Upper lobe of left lung (tissue), 6 donors: Measurements from ENCODE around the gene UNKL. TPM values are rescaled to one million over a fixed set of nuclear protein-coding genes. Genes with fewer than 3 reads are reported as not detected.

Experiments used
- ATAC-seq, 2 donors: fragments of 200-7000 bp; cut with Tn5 transposase; one replicate each; pipeline ENCODE4 v1.9.1; 2022; ENCODE audit warnings: mild to moderate bottlenecking in 2 of 2, moderate library complexity in 2 of 2; ENCODE audit not compliant: low FRiP score in 2 of 2
- DNase-seq, 2 donors: peaks; one replicate each; pipeline ENCODE4 v3.0.0-alpha.2; 2019 to 2020
- H3K27ac ChIP-seq, 4 donors: fragments of 200-600 bp; sonication (generic); one replicate each; pipeline ENCODE4 v1.5.1; 2016 to 2019
- H3K27me3 ChIP-seq, 4 donors: fragments of 200-600 bp; sonication (generic); one replicate each; pipeline ENCODE4 v1.5.1; 2017 to 2019
- H3K36me3 ChIP-seq, 4 donors: fragments of 200-600 bp; sonication (generic); one replicate each; pipeline ENCODE4 v1.5.1; 2016 to 2019
- H3K4me1 ChIP-seq, 4 donors: fragments of 200-600 bp; sonication (generic); one replicate each; pipeline ENCODE4 v1.5.1; 2018 to 2019
- H3K4me3 ChIP-seq, 4 donors: fragments of 200-600 bp; sonication (generic); one replicate each; pipeline ENCODE4 v1.5.1; 2017 to 2019; ENCODE audit warnings: mild to moderate bottlenecking in 2 of 4, moderate library complexity in 1 of 4
- H3K9me3 ChIP-seq, 4 donors: fragments of 200-600 bp; sonication (generic); one replicate each; pipeline ENCODE4 v1.5.1; 2018 to 2019
- EP300 ChIP-seq, 4 donors: sonication (generic); formaldehyde crosslinking; IDR thresholded peaks; one replicate each; pipeline ENCODE4 v1.5.1; 2017; ENCODE audit warnings: antibody characterized with exemption in 4 of 4, control low read depth in 2 of 4
- POLR2A ChIP-seq, 4 donors: fragments of 450-650 bp; IDR thresholded peaks; one replicate each; pipeline ENCODE4 v1.5.1; 2016 to 2017; ENCODE audit warnings: antibody characterized with exemption in 4 of 4, mild to moderate bottlenecking in 2 of 4
- POLR2AphosphoS5 ChIP-seq, 2 donors: sonication (generic); formaldehyde crosslinking; IDR thresholded peaks; one replicate each; pipeline ENCODE4 v1.5.1; 2017; ENCODE audit warnings: antibody characterized with exemption in 2 of 2
- WGBS, 2 donors: methylation state at CpG; one replicate each; pipeline ENCODE4 v1.1.5; 2017 to 2018; 5-methylcytosine and 5-hydroxymethylcytosine counted together
- total RNA-seq, 6 donors: library from RNA; depleted of rRNA in 4 of 6; stranded (reverse); fragments of >200 nt in 4 of 6; gene quantifications; one replicate each; pipeline versions ENCODE4 v1.1.0 to v1.2.1, GENCODE V29; 2016 to 2021
- TF ChIP-seq, protein P1 (sequence below), 6 experiments: fragments of 450-650 bp in 4 of 6; fragments of 200-600 bp in 2 of 6; sonication (generic) in 2 of 6; IDR thresholded peaks; one replicate each; pipeline ENCODE4 v1.5.1; 2016 to 2019; ENCODE audit warnings: antibody characterized with exemption in 6 of 6
- donor health status: DM: no; HTN: no; CAD: no; lungs with moderate emphysema.
- donor health status: DM: no; HTN: yes; CAD: no; lungs with severe emphysema.

The UNKL gene
- total RNA-seq, 6 donors from 2014 or later, result 7.6 to 83.8 (median 28.0) TPM

DNA sequence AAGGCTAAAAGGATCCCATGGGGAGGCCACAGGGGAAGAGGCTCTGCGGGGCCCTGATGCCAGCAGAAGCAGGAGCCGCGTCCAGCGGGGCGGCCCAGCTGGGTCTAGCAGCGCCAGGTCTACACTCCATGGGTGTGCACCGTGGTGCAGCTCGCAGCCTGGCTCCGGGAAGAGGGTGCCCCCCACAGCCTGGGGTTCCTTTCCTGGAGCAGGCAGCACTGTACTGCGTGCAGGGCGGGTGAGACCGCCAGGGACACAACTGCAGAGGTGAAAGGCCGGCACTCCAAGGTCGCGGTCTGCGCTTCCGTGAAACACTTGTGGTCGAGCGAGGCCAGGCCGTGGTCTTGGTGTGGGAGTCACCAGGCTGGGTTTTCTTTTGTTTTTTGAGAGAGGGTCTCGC, 36.3 kb upstream of the UNKL start:
- TF ChIP-seq POLR2AphosphoS5 (IDR thresholded peaks at IDR 0.05), result no peak
- TF ChIP-seq, protein P1, sequence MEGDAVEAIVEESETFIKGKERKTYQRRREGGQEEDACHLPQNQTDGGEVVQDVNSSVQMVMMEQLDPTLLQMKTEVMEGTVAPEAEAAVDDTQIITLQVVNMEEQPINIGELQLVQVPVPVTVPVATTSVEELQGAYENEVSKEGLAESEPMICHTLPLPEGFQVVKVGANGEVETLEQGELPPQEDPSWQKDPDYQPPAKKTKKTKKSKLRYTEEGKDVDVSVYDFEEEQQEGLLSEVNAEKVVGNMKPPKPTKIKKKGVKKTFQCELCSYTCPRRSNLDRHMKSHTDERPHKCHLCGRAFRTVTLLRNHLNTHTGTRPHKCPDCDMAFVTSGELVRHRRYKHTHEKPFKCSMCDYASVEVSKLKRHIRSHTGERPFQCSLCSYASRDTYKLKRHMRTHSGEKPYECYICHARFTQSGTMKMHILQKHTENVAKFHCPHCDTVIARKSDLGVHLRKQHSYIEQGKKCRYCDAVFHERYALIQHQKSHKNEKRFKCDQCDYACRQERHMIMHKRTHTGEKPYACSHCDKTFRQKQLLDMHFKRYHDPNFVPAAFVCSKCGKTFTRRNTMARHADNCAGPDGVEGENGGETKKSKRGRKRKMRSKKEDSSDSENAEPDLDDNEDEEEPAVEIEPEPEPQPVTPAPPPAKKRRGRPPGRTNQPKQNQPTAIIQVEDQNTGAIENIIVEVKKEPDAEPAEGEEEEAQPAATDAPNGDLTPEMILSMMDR (IDR thresholded peaks at IDR 0.05), result no peak
- TF ChIP-seq EP300 (IDR thresholded peaks at IDR 0.05), result no peak
- TF ChIP-seq POLR2A (IDR thresholded peaks at IDR 0.05), result no peak

DNA sequence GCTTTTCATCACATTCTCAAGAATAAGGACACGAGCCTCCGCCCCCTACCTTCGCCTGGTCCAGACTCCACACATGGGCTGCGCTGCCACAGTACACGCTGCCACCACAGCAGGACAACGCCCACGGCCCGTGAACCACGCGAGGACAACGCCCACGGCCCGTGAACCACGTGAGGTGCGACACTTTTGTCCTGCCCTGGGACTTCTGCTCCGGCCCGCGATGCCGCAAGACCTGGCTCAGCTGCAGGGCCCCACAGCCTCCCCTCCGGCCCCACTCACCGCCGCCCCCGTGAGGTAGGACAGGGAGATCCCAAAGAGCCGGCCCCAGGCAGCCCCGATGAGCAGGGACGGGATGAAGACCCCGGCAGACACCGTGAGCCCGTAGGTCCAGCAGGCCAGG, 35.7 kb upstream of the UNKL start:
- ATAC-seq (no peak), DNase-seq (peak in 1 of 2 donors; percentile 82)
- 93% methylated on average over 26 to 29 of the region's 29 CpGs for WGBS, 2 donors
- Histone ChIP-seq H3K4me1 (no peaks in the 10 kb centered on the region), H3K36me3 (peaks cover 20 to 100% (median 86%) of the 10 kb centered on the region in 4 donors), H3K9me3 (no peaks in the 10 kb centered on the region), H3K4me3 (no peak overlapping the region), H3K27me3 (no peaks in the 10 kb centered on the region), H3K27ac (no peak overlapping the region)
- TF ChIP-seq POLR2A (IDR thresholded peaks at IDR 0.05) (no peak), EP300 (IDR thresholded peaks at IDR 0.05) (no peak), POLR2AphosphoS5 (IDR thresholded peaks at IDR 0.05) (no peak)
- TF ChIP-seq, protein P1 (IDR thresholded peaks at IDR 0.05), result no peak

More for the DNA sequence above, 36.3 kb upstream of the UNKL start:
- Histone ChIP-seq H3K4me1 (no peaks in the 10 kb centered on the region), H3K36me3 (peaks cover 23 to 100% (median 88%) of the 10 kb centered on the region in 4 donors), H3K27ac (no peak overlapping the region), H3K27me3 (no peaks in the 10 kb centered on the region), H3K9me3 (no peaks in the 10 kb centered on the region), H3K4me3 (no peak overlapping the region)
- WGBS, 2 donors, result 96% methylated on average over 12 to 17 of the region's 21 CpGs
- no peak for ATAC-seq
- peak in 1 of 2 donors; percentile 80 for DNase-seq

DNA sequence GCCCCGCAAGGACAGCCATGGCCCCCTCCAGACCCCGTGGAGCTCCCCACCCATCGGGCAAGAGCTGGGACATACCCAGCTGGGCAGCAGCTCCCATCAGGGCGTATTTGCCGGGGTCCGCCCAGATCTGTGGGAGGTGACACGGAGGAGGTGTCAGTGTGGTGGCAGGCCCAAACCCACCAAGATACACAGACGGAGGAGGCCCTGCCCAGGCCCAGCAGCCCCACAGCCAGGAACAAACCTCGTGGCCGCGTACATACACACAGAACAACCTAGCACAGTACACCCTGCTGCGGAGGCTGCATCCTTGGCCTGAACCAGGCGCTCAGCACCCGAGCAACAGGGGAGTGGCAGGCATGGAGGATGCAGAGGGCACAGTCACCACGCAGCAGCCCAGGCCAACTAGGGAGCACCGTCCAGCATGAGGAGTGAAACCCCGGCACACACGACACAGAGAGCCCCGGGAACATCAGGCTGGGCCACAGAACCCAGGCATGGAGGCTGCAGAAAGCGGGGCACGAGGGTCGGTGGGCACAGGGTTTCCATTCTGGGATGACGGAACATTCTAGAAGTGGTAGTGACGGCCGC, 34.8 kb upstream of the UNKL start:
- ATAC-seq, result no peak
- H3K27me3 ChIP-seq, result no peaks in the 10 kb centered on the region
- peak in 1 of 2 donors; percentile 64 for DNase-seq
- TF ChIP-seq, protein P1 (IDR thresholded peaks at IDR 0.05), result no peak
- no peak for TF ChIP-seq POLR2AphosphoS5 (IDR thresholded peaks at IDR 0.05)
- TF ChIP-seq EP300 (IDR thresholded peaks at IDR 0.05), result no peak
- TF ChIP-seq POLR2A (IDR thresholded peaks at IDR 0.05), result no peak
- no peak overlapping the region for H3K4me3 ChIP-seq
- H3K27ac ChIP-seq, result no peak overlapping the region
- H3K36me3 ChIP-seq, result peaks cover 18 to 91% (median 77%) of the 10 kb centered on the region in 4 donors
- 95 to 100% methylated on average over 12 to 25 of the region's 25 CpGs for WGBS, 2 donors
- no peaks in the 10 kb centered on the region for H3K9me3 ChIP-seq
- H3K4me1 ChIP-seq, result no peaks in the 10 kb centered on the region

DNA sequence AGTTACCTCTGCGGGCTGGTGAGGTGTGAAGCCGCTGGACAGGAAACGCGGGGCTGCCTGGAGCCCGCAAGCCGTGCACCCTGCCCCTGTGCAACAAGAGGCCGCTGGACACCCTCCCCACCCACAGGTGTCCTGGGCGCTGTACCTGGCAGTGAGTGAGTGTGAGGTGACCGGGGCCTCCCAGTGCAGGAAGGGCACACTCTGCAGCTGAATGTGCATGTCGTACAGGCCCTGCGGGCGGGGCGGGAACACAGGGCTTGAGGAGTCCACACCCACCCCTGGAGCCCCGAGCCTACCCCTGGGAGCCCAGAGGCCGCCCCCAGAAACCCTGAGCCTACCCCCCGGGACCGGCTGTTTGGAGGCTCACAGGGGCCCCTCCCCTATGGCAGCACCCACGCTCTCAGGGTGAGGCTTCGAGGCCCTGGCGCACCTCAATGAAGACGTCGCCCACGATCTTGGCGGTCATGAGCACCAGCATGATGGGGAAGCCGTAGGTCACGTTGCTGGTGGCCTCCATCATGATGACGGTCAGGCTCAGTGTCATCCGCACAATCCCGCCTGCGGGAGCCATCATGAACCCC, 34.1 kb upstream of the UNKL start:
- TF ChIP-seq, protein P1 (IDR thresholded peaks at IDR 0.05), result no peak
- TF ChIP-seq EP300 (IDR thresholded peaks at IDR 0.05), result no peak
- TF ChIP-seq POLR2AphosphoS5 (IDR thresholded peaks at IDR 0.05), result no peak
- TF ChIP-seq POLR2A (IDR thresholded peaks at IDR 0.05), result no peak
- no peak overlapping the region for H3K27ac ChIP-seq

More for the DNA sequence above, 34.1 kb upstream of the UNKL start:
- no peaks in the 10 kb centered on the region for H3K9me3 ChIP-seq
- no peaks in the 10 kb centered on the region for H3K27me3 ChIP-seq
- 93 to 97% methylated on average over 8 to 25 of the region's 30 CpGs for WGBS, 2 donors
- H3K36me3 ChIP-seq, result peaks cover 13 to 84% (median 70%) of the 10 kb centered on the region in 4 donors
- DNase-seq (peak in 1 of 2 donors; percentile 73), ATAC-seq (no peak)
- no peaks in the 10 kb centered on the region for H3K4me1 ChIP-seq
- H3K4me3 ChIP-seq, result no peak overlapping the region
